ENCODE data around the gene A3GALT2. TPM values are rescaled to one million over a fixed set of nuclear protein-coding genes. Genes with fewer than 3 reads are reported as not detected.

Gene A3GALT2
- total RNA-seq, 1 donor from 2014 or later, result not detected

GRCh38 chr1:33266766-33267165, 54.1 kb downstream of the A3GALT2 start:
- DNase-seq (ENCODE audit: low read depth), result no peak
- H3K4me3 ChIP-seq (ENCODE audit: low read depth, low read length), result no peak overlapping the region
- TF ChIP-seq, protein P1, sequence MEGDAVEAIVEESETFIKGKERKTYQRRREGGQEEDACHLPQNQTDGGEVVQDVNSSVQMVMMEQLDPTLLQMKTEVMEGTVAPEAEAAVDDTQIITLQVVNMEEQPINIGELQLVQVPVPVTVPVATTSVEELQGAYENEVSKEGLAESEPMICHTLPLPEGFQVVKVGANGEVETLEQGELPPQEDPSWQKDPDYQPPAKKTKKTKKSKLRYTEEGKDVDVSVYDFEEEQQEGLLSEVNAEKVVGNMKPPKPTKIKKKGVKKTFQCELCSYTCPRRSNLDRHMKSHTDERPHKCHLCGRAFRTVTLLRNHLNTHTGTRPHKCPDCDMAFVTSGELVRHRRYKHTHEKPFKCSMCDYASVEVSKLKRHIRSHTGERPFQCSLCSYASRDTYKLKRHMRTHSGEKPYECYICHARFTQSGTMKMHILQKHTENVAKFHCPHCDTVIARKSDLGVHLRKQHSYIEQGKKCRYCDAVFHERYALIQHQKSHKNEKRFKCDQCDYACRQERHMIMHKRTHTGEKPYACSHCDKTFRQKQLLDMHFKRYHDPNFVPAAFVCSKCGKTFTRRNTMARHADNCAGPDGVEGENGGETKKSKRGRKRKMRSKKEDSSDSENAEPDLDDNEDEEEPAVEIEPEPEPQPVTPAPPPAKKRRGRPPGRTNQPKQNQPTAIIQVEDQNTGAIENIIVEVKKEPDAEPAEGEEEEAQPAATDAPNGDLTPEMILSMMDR (conservative IDR thresholded peaks at IDR 0.05; ENCODE audit: low read depth, low read length), result no peak

GRCh38 chr1:33265780-33266605, 54.9 kb downstream of the A3GALT2 start:
- TF ChIP-seq, protein P1 (conservative IDR thresholded peaks at IDR 0.05; ENCODE audit: low read depth, low read length), result no peak
- DNase-seq (ENCODE audit: low read depth), result no peak

GRCh38 chr1:33263890-33264504, 56.9 kb downstream of the A3GALT2 start:
- no peak overlapping the region for H3K4me3 ChIP-seq (ENCODE audit: low read depth, low read length)
- DNase-seq (ENCODE audit: low read depth), result no peak
- TF ChIP-seq, protein P1 (conservative IDR thresholded peaks at IDR 0.05; ENCODE audit: low read depth, low read length), result no peak

More at GRCh38 chr1:33265780-33266605, 54.9 kb downstream of the A3GALT2 start:
- H3K4me3 ChIP-seq (ENCODE audit: low read depth, low read length), result no peak overlapping the region

- TF ChIP-seq, protein P1 (conservative IDR thresholded peaks at IDR 0.05; ENCODE audit: low read depth, low read length), result no peak
- DNase-seq (ENCODE audit: low read depth), result no peak
- no peak overlapping the region for H3K4me3 ChIP-seq (ENCODE audit: low read depth, low read length)
Measured at GRCh38 chr1:33261344-33261743, 59.6 kb downstream of the A3GALT2 start.

DNA sequence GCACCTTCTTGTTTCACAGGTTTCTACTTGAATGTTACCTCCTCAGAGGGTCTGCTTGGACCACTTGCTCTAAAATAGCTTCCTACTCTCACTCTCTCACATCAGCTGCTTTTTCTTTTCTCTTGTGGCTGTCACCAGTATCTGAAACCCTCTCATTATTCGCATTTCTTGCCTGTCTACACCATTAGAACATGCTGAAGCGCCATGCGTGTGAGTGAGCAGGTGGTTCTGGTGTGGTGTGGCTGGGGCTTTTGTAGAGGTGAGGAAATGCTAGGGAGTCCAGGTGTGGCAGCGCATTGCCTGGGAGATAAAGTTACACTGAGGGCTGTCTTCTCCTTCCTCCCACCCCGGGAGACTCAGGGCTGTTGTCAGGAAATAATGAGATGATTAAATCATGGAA, 60.5 kb downstream of the A3GALT2 start:
- TF ChIP-seq, protein P1 (conservative IDR thresholded peaks at IDR 0.05; ENCODE audit: low read depth, low read length), result no peak
- DNase-seq (ENCODE audit: low read depth), result no peak
- no peak overlapping the region for H3K4me3 ChIP-seq (ENCODE audit: low read depth, low read length)

- TF ChIP-seq, protein P1 (conservative IDR thresholded peaks at IDR 0.05; ENCODE audit: low read depth, low read length), result no peak
- DNase-seq (ENCODE audit: low read depth), result no peak
Measured at GRCh38 chr1:33259879-33260278, 61.0 kb downstream of the A3GALT2 start.

More at GRCh38 chr1:33259879-33260278, 61.0 kb downstream of the A3GALT2 start:
- no peak overlapping the region for H3K4me3 ChIP-seq (ENCODE audit: low read depth, low read length)
